BE2C (cell line): Measurements from ENCODE around the gene HUNK.

Source experiments
- DNase-seq: peaks from one replicate; pipeline ENCODE4 v3.0.0-alpha.2; 2020
- H3K27me3 ChIP-seq: fragments of 250-450 bp; sonication (Bioruptor Pico); 2 replicates; pipeline ENCODE4 v1.5.1; 2020; ENCODE audit warnings: mild to moderate bottlenecking
- H3K36me3 ChIP-seq: fragments of 250-450 bp; sonication (Bioruptor Pico); 2 replicates; pipeline ENCODE4 v1.5.1; 2020; ENCODE audit warnings: mild to moderate bottlenecking
- H3K4me1 ChIP-seq: fragments of 250-450 bp; sonication (Bioruptor Pico); 2 replicates; pipeline ENCODE4 v1.5.1; 2020
- H3K4me3 ChIP-seq: 2 replicates; pipeline ENCODE4 v1.5.1; 2011; ENCODE audit warnings: low read depth, low read length
- H3K9me3 ChIP-seq: fragments of 250-450 bp; sonication (Bioruptor Pico); 2 replicates; pipeline ENCODE4 v1.5.1; 2020
- TF ChIP-seq, protein P1 (sequence below): IDR thresholded peaks from 2 replicates; pipeline ENCODE4 v1.5.1; 2012; ENCODE audit warnings: mild to moderate bottlenecking, low read depth, low read length

HUNK gene

DNA sequence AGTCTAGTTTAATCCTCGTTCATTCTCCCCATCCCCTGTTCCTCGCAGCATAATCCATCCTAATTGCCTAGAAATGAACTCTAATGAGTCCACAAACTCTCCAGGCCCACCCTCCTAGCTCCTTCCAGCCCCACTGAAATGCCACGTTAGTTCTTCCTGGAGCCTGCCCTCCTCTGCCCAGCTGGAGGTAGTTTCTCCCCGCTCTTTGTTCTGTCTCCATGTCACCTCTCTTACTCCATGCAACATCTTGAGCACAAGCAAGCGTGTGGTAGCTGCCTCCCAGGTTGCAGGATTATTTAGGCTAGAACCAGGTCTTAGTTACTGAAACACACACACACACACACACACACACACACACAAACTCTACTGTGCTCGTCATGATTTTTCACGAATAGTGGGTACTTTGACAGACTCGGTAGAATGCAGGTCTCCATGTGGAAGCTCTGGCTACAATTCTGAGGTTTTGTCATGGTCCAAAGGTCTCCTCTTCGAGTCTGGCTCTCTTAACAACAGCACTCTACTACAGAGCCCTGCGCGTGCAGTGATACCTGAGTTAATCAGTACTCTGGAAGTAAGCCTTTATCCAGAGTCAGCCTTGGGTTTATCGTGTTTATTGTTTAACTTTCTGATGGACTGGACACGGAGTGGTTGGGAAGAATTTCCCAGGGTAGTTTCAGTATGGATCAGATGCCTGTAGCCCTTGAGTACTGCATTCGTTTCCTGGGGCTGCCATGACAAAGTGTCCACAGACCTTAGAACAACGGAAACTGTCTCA is 27.5 kb downstream of the HUNK start:
- DNase-seq = no peak
- Histone ChIP-seq H3K4me1 (peaks cover 7% of the 10 kb centered on the region), H3K36me3 (no peaks in the 10 kb centered on the region), H3K9me3 (no peaks in the 10 kb centered on the region), H3K27me3 (no peaks in the 10 kb centered on the region), H3K4me3 (no peak overlapping the region)
- TF ChIP-seq, protein P1, sequence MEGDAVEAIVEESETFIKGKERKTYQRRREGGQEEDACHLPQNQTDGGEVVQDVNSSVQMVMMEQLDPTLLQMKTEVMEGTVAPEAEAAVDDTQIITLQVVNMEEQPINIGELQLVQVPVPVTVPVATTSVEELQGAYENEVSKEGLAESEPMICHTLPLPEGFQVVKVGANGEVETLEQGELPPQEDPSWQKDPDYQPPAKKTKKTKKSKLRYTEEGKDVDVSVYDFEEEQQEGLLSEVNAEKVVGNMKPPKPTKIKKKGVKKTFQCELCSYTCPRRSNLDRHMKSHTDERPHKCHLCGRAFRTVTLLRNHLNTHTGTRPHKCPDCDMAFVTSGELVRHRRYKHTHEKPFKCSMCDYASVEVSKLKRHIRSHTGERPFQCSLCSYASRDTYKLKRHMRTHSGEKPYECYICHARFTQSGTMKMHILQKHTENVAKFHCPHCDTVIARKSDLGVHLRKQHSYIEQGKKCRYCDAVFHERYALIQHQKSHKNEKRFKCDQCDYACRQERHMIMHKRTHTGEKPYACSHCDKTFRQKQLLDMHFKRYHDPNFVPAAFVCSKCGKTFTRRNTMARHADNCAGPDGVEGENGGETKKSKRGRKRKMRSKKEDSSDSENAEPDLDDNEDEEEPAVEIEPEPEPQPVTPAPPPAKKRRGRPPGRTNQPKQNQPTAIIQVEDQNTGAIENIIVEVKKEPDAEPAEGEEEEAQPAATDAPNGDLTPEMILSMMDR = no peak

DNA sequence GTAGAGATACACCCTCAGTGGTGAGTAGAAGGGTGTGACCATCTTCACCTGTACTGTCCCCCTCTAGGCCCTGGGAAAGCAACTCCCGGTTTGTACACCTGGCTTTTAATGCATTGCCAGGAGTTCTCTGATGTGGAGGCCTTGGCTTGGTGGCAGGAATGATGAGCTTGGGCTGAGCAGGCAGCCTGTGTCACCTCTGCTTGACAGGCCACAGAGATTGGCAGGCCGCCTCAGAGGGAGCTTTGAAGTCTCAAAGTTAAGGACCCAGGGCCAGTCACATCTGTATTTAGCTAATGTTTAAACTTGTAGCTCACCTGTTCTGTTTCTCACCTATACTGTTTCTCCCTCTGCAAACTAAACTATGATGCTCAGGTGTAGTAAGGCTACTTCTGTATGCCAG is 28.5 kb downstream of the HUNK start:
- Histone ChIP-seq H3K36me3 (no peaks in the 10 kb centered on the region), H3K4me1 (peaks cover 7% of the 10 kb centered on the region), H3K27me3 (no peaks in the 10 kb centered on the region), H3K4me3 (no peak overlapping the region), H3K9me3 (no peaks in the 10 kb centered on the region)
- DNase-seq = no peak
- TF ChIP-seq, protein P1 = no peak

DNA sequence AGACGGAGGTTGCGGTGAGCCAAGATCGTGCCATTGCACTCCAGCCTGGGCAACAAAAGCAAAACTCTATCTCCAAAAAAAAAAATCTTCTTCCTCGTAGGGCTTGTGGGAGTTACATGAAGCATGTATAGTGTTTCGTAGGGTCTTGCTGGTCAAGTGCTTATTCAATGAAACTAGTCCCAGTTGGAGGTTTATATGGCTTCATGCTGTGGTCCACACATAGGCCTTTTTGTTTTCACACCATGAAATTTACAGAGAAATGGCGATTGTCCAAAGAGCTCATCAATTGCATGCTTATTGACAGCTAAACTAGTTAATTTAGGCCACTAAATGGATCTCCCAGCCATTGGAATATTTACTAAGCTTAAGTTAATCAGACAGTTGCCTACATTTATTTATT is 29.6 kb downstream of the HUNK start:
- H3K36me3 ChIP-seq = no peaks in the 10 kb centered on the region
- no peak overlapping the region for H3K4me3 ChIP-seq
- TF ChIP-seq, protein P1 = no peak
- H3K4me1 ChIP-seq = peaks cover 7% of the 10 kb centered on the region
- no peaks in the 10 kb centered on the region for H3K9me3 ChIP-seq
- no peak for DNase-seq
- H3K27me3 ChIP-seq = no peaks in the 10 kb centered on the region

DNA sequence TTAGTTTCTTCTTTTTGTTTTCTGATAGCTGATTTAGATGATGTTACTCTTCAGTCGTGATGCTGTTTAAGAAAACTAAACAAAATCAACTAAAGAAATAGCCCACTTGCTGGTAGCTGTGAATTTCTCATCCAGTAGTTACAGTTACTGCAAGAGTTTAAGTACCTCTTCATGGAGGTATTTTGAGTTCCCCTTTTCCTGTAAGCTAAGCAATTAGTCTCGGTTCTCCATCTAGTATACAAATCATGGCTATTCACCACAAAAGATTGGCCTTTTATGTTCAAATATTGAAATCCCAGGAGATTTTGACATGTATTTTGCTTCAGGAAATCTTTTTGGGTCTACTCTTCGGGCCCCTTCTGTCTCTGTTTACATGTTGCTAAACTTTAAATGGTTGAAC is 31.1 kb downstream of the HUNK start:
- H3K9me3 ChIP-seq = no peaks in the 10 kb centered on the region
- H3K4me1 ChIP-seq = peaks cover 5% of the 10 kb centered on the region
- no peaks in the 10 kb centered on the region for H3K27me3 ChIP-seq
- TF ChIP-seq, protein P1 = no peak
- no peak overlapping the region for H3K4me3 ChIP-seq
- DNase-seq = no peak
- no peaks in the 10 kb centered on the region for H3K36me3 ChIP-seq

DNA sequence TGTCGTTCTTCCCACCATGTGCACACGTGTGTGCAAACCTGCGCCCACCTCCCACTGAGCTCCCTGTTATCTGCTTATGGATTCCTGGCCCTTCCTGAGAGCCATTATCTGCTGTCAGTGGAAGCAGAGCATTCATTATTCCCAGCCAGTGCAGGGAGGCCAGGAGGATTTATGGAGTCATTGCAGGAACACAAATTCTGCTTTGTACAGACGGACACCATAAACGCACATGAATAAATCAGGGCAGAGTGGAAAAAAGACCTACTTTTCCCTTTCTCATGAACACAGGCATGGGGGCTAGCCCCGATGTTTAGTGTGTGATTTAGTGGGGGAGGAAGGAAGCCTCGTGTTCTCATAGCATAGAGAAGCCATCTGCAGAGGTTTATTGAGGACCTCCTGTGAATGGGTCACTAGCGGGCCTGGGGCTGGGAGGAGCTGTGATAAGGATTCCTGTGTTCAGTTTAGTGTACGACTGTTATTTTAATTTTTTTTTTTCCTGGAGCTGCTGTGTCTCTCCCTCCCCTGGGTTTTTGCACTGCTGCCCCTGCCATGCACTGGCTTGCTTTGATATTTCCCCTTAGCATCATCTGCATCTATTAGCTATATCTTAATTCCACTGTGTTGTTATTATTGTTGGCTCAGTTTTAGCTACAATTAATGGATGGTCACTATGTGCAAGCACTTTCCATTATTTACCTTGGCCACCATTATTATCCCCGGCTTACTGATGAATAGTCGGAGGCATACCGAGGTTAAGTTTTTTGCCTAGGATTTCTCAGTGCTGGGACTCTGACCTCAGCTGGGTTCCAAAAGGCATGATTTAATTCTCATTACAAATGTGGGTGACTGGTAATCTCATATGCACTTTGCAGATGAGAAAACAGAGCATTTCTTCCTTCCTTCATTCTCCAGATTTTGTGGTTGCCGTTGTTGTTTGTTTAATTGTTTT is 33.0 kb downstream of the HUNK start:
- H3K4me3 ChIP-seq = no peak overlapping the region
- H3K4me1 ChIP-seq = no peaks in the 10 kb centered on the region; the same call in 1 of the 2 replicates
- no peaks in the 10 kb centered on the region for H3K9me3 ChIP-seq
- no peak for DNase-seq
- no peaks in the 10 kb centered on the region for H3K27me3 ChIP-seq
- no peaks in the 10 kb centered on the region for H3K36me3 ChIP-seq
- TF ChIP-seq, protein P1 = no peak
